ENCODE data around the gene RAD18. TPM values are rescaled to one million over a fixed set of nuclear protein-coding genes. Genes with fewer than 3 reads are reported as not detected.

RAD18 gene
- total RNA-seq, 3 donors from 2014 or later: 10.2 to 16.1 (median 12.5) TPM

- Histone ChIP-seq H3K4me3 (no peak overlapping the region), H3K36me3 (ENCODE audit: low read depth) (no peaks in the 10 kb centered on the region), H3K4me1 (ENCODE audit: low read depth) (no peaks in the 10 kb centered on the region), H3K9me3 (no peaks in the 10 kb centered on the region)
- intact Hi-C loops (cut with DNase I, micrococcal nuclease): no loop called here
- ATAC-seq (no peak), DNase-seq (no peak)
- TF ChIP-seq CTCF (IDR thresholded peaks at IDR 0.05): no peak
Measured at GRCh38 chr3:8993331-8993730, 30.1 kb upstream of the RAD18 start.

GRCh38 chr3:8992854-8993253, 29.6 kb upstream of the RAD18 start:
- no peaks in the 10 kb centered on the region for H3K9me3 ChIP-seq
- no peak for DNase-seq
- H3K4me1 ChIP-seq (ENCODE audit: low read depth): no peaks in the 10 kb centered on the region
- no peak overlapping the region for H3K4me3 ChIP-seq
- no peak for TF ChIP-seq CTCF (IDR thresholded peaks at IDR 0.05)
- H3K36me3 ChIP-seq (ENCODE audit: low read depth): no peaks in the 10 kb centered on the region
- intact Hi-C loops (cut with DNase I, micrococcal nuclease): no loop called here
- no peak for ATAC-seq

GRCh38 chr3:8992199-8992598, 28.9 kb upstream of the RAD18 start:
- H3K4me3 ChIP-seq: no peak overlapping the region

GRCh38 chr3:8990266-8991215, 27.3 kb upstream of the RAD18 start:
- intact Hi-C loops (cut with DNase I, micrococcal nuclease): no loop called here
- Histone ChIP-seq H3K4me1 (ENCODE audit: low read depth) (no peaks in the 10 kb centered on the region), H3K9me3 (no peaks in the 10 kb centered on the region), H3K4me3 (no peak overlapping the region), H3K36me3 (ENCODE audit: low read depth) (no peaks in the 10 kb centered on the region)
- DNase-seq (no peak), ATAC-seq (peak; percentile 29)
- TF ChIP-seq CTCF (IDR thresholded peaks at IDR 0.05): no peak

More at GRCh38 chr3:8992199-8992598, 28.9 kb upstream of the RAD18 start:
- TF ChIP-seq CTCF (IDR thresholded peaks at IDR 0.05): no peak
- H3K4me1 ChIP-seq (ENCODE audit: low read depth): no peaks in the 10 kb centered on the region
- no peaks in the 10 kb centered on the region for H3K9me3 ChIP-seq
- H3K36me3 ChIP-seq (ENCODE audit: low read depth): no peaks in the 10 kb centered on the region
- intact Hi-C loops (cut with DNase I, micrococcal nuclease): no loop called here
- ATAC-seq (no peak), DNase-seq (no peak)

- Histone ChIP-seq H3K36me3 (ENCODE audit: low read depth) (no peaks in the 10 kb centered on the region), H3K4me3 (no peak overlapping the region), H3K4me1 (ENCODE audit: low read depth) (no peaks in the 10 kb centered on the region), H3K9me3 (no peaks in the 10 kb centered on the region)
- intact Hi-C loops (cut with DNase I, micrococcal nuclease): loop anchor here (5.0 kb wide), 2 partner anchors 78 to 313 kb away; no protein-coding TSS in a partner anchor
- DNase-seq (no peak), ATAC-seq (no peak)
- no peak for TF ChIP-seq CTCF (IDR thresholded peaks at IDR 0.05)
Measured at GRCh38 chr3:8988791-8989558, 25.7 kb upstream of the RAD18 start.

Data from mucosa of descending colon (tissue), 3 donors.